PC-3 (cell line): ENCODE measurements around the gene PIM3. TPM values are rescaled to one million over a fixed set of nuclear protein-coding genes. Genes with fewer than 3 reads are reported as not detected.

Source experiments
- ATAC-seq: fragments of 200-7000 bp; cut with Tn5 transposase; 2 replicates; pipeline ENCODE4 v1.9.1; 2020; ENCODE audit warnings: mild to moderate bottlenecking, moderate library complexity
- BruUV-seq: library from RNA; stranded (reverse); fragments of 400-500 nt; replicated peaks from 2 replicates; lab custom pipeline; 2021; lab: Mats Ljungman, UMichigan
- CTCF ChIA-PET: fragments of 300-600 bp; sonication (Branson Sonifier 250); formaldehyde crosslinking; loops from one replicate; lab custom pipeline; 2022; ENCODE audit warnings: antibody characterized with exemption; lab: Charles Lee
- POLR2A ChIA-PET: fragments of 300-600 bp; sonication (Branson Sonifier 250); formaldehyde crosslinking; loops from one replicate; lab custom pipeline; 2022; ENCODE audit warnings: antibody characterized with exemption; ENCODE audit not compliant: unreplicated experiment; lab: Charles Lee
- DNase-seq: peaks from one replicate; pipeline ENCODE4 v3.0.0-alpha.2; 2015
- H2AFZ ChIP-seq: fragments of 300-600 bp; sonication (generic); 2 replicates; pipeline ENCODE4 v1.6.0; 2016; ENCODE audit warnings: antibody characterized with exemption, low read length
- H3F3A ChIP-seq: fragments of 300-600 bp; sonication (generic); one replicate; pipeline ENCODE4 v1.6.0; 2017; ENCODE audit warnings: antibody characterized with exemption, low read length, control low read depth, mild to moderate bottlenecking; ENCODE audit not compliant: unreplicated experiment
- H3K27ac ChIP-seq: fragments of 300-600 bp; sonication (generic); 2 replicates; pipeline ENCODE4 v1.5.1; 2016; ENCODE audit warnings: mild to moderate bottlenecking, low read length
- H3K27me3 ChIP-seq: fragments of 300-600 bp; sonication (generic); 2 replicates; pipeline ENCODE4 v1.6.1; 2016; ENCODE audit warnings: low read length, mixed read lengths
- H3K36me3 ChIP-seq: fragments of 300-600 bp; sonication (generic); 2 replicates; pipeline ENCODE4 v1.6.1; 2016; ENCODE audit warnings: low read depth, mixed run types, low read length, mixed read lengths
- H3K4me1 ChIP-seq: fragments of 300-600 bp; sonication (generic); 2 replicates; pipeline ENCODE4 v1.5.1; 2016; ENCODE audit warnings: low read length; ENCODE audit not compliant: insufficient read depth
- H3K4me2 ChIP-seq: fragments of 300-600 bp; sonication (generic); 2 replicates; pipeline ENCODE4 v1.6.0; 2016; ENCODE audit warnings: low read length
- H3K4me3 ChIP-seq: fragments of 300-600 bp; sonication (generic); 2 replicates; pipeline ENCODE4 v1.5.1; 2016; ENCODE audit warnings: mild to moderate bottlenecking, low read length, mixed read lengths
- H3K79me2 ChIP-seq: fragments of 300-600 bp; sonication (generic); 2 replicates; pipeline ENCODE4 v1.6.1; 2017; ENCODE audit warnings: low read length, mixed read lengths
- H3K9ac ChIP-seq: fragments of 300-600 bp; sonication (generic); 2 replicates; pipeline ENCODE4 v1.6.0; 2016; ENCODE audit warnings: mild to moderate bottlenecking, low read length
- H3K9me2 ChIP-seq: fragments of 300-600 bp; sonication (generic); replicated peaks from 2 replicates; pipeline ENCODE4 v1.6.1; 2016; ENCODE audit warnings: mixed run types, low read length, mixed read lengths
- H3K9me3 ChIP-seq: fragments of 300-600 bp; sonication (generic); 2 replicates; pipeline ENCODE4 v1.6.1; 2016; ENCODE audit warnings: low read length, mixed read lengths
- H4K20me1 ChIP-seq: fragments of 300-600 bp; sonication (generic); 2 replicates; pipeline ENCODE4 v1.6.1; 2016; ENCODE audit warnings: low read length, mixed read lengths
- CTCF ChIP-seq: fragments of 300-600 bp; sonication (generic); conservative IDR thresholded peaks from 2 replicates; pipeline ENCODE4 v1.5.1; 2017; ENCODE audit warnings: antibody characterized with exemption, low read depth, mild to moderate bottlenecking, low read length
- EZH2 ChIP-seq: fragments of 300-600 bp; sonication (generic); IDR thresholded peaks from one replicate; pipeline ENCODE4 v1.6.1; 2017; ENCODE audit warnings: antibody characterized with exemption, mild to moderate bottlenecking, low read length; ENCODE audit not compliant: unreplicated experiment
- EZH2phosphoT487 ChIP-seq: fragments of 300-600 bp; sonication (generic); IDR thresholded peaks from 2 replicates; pipeline ENCODE4 v1.6.1; 2018; ENCODE audit warnings: mild to moderate bottlenecking, antibody characterized with exemption, low read length, borderline replicate concordance
- intact Hi-C: fragments of 100-400 bp; cut with micrococcal nuclease; formaldehyde crosslinking; loops from 2 replicates; pipeline ENCODE4 v1.9.0; 2023
- total RNA-seq: library from RNA; depleted of rRNA; stranded (reverse); fragments of >200 nt; gene quantifications from 2 replicates; pipeline ENCODE4 v1.2.3, GENCODE V29; 2014

The PIM3 gene
- total RNA-seq, 1 experiment from 2014 or later: 61.7 TPM

- CTCF ChIA-PET: interaction anchor here (0.6 kb wide), 1 partner anchor 19 kb away, joined by 14 read pairs; no protein-coding TSS in a partner anchor
- H2AFZ ChIP-seq: no peak overlapping the region
- no peak for ATAC-seq
- H3K4me3 ChIP-seq: no peak overlapping the region
- H3K4me2 ChIP-seq: peak overlapping the region; percentile 37; the same call in 1 of the 2 replicates
- peaks cover 42% of the 10 kb centered on the region for H3K4me1 ChIP-seq
- no peaks in the 10 kb centered on the region for H3K9me3 ChIP-seq
- peak; percentile 36 for DNase-seq
- H3K9me2 ChIP-seq: no peaks in the 10 kb centered on the region
- H4K20me1 ChIP-seq: no peaks in the 10 kb centered on the region
- peak overlapping the region; percentile 82 for H3K27ac ChIP-seq
- H3K79me2 ChIP-seq: no peaks in the 10 kb centered on the region
- intact Hi-C loops: no loop called here
- H3F3A ChIP-seq: no peaks in the 10 kb centered on the region
- BruUV-seq: no TSS peak
- no peaks in the 10 kb centered on the region for H3K36me3 ChIP-seq
- H3K27me3 ChIP-seq: no peaks in the 10 kb centered on the region
- TF ChIP-seq EZH2phosphoT487 (no peak), EZH2 (no peak), CTCF (no peak)
- peak overlapping the region; percentile 58 for H3K9ac ChIP-seq
- POLR2A ChIA-PET: no interaction called here
Observed at GRCh38 chr22:49951986-49952896, 8.3 kb upstream of the PIM3 start.

- no peak overlapping the region for H3K9ac ChIP-seq
- no peak overlapping the region for H2AFZ ChIP-seq
- ATAC-seq (no peak), DNase-seq (no peak)
- no peak for TF ChIP-seq EZH2
- TF ChIP-seq CTCF: no peak
- no peak for TF ChIP-seq EZH2phosphoT487
- H3K4me1 ChIP-seq: peaks cover 42% of the 10 kb centered on the region
- intact Hi-C loops: no loop called here
- no peaks in the 10 kb centered on the region for H3K79me2 ChIP-seq
- H3F3A ChIP-seq: no peaks in the 10 kb centered on the region
- no peaks in the 10 kb centered on the region for H4K20me1 ChIP-seq
- H3K36me3 ChIP-seq: no peaks in the 10 kb centered on the region
- BruUV-seq: no TSS peak
- ChIA-PET POLR2A (no interaction called here), CTCF (no interaction called here)
- H3K9me2 ChIP-seq: no peaks in the 10 kb centered on the region
- no peak overlapping the region for H3K4me2 ChIP-seq
- no peak overlapping the region for H3K4me3 ChIP-seq
- H3K9me3 ChIP-seq: no peaks in the 10 kb centered on the region
- no peak overlapping the region for H3K27ac ChIP-seq
- no peaks in the 10 kb centered on the region for H3K27me3 ChIP-seq
Observed at GRCh38 chr22:49953027-49953679, 7.4 kb upstream of the PIM3 start.
